Measurements from ENCODE around the gene MPC2.
"Not testable (repeated sequence)": the region's sequence is repeated elsewhere in the genome, so short reads cannot be mapped to it uniquely, and the experiment has no call there.

Gene MPC2

GRCh38 chr1:167935216-167936067, 1.4 kb downstream of the MPC2 start:
- peak in 1 of 3 donors; percentile 8 for DNase-seq (ENCODE audit: low read depth in 3 of 3, low spot score in 1 of 3)

DNA sequence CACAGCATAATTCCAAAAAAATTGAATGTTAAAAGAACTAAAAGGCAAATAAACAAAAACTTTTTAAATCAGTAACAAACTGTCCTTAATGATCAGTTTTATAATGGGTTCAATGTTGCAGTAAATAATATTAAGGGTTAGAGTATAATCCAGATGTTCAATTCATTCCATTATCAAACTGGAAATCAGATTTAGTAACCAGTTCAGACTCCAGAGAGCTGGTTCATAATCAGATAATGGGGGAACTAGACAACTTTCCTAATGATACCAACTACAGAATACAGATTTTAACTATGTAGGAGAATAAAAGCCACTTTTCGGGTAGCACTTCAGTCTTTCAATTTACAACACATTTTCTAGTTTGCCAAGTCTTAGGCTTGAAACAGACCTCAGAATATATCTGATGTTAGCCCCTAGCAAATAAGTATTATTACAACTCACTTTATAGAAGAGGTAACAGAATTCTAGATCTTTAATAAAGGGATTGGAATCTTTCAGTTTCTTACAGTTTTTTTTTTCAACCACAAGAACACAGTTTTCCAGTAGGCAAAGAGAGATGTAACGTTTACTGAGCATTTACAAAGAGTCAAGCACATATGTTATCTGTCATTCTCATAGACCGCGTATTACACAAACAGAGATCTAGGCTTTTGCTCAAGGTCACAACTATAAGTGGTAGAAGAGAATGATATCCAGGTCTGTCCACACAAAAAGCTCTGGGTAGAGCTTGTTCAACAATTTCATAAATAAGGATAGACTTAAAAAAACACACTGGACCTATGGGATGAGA, 2.3 kb downstream of the MPC2 start:
- no peak for DNase-seq (ENCODE audit: low read depth in 3 of 3, low spot score in 1 of 3)

DNA sequence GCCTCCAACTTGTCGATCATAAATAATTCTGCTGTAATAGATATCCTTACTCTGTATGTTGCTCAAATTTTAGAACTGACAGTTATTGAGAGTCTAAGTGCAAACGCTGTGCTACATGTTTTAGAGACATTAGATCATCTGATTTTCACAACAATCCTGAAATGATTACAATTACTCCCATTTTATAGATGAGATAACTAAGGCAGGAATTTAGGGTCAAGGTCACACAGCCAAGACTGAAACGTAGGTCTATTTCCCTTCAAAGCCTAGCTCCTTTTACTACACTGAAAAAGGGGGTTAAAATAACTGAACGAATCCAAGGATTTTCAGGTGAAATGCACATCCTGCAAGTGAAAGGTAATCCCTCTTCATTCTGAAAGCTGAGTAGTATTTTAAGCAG, 3.1 kb downstream of the MPC2 start:
- no peak for DNase-seq (ENCODE audit: low read depth in 3 of 3, low spot score in 1 of 3)

DNA sequence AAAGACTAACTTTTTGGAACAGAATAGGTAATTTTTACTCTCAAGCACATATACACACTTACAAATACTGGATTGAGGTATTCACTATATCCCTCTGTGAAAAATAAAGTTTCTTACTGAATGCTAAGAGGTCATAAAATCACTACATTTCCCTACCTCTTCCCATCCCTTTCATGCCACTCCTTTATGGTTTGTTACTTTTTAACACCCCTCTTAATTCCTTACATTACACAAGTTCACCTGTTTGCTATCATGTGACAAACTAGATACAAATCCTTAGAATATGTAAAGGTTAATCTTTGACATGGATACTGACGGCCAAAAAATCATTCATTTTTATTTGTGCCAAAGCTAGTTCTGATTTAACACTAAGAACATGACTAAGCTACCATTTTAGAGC, 7.1 kb downstream of the MPC2 start:
- DNase-seq (ENCODE audit: low read depth in 3 of 3, low spot score in 1 of 3) = no peak

DNA sequence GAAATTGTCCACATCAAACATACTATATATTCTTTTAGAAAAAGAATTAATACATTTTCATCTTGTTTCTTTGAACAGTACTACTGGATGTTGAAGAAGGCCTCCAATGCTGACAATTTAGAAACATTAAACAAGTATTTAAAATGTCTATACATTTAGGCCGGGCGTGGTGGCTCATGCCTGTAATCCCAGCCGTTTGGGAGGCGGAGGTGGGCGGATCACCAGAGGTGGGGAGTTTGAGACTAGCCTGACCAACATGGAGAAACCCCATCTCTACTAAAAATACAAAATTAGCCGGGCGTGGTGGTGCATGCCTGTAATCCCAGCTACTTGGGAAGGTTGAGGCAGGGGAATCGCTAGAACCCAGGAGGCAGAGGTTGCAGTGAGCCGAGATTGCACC, 8.0 kb downstream of the MPC2 start:
- not testable (repeated sequence) for DNase-seq (ENCODE audit: low read depth in 3 of 3, low spot score in 1 of 3)

DNA sequence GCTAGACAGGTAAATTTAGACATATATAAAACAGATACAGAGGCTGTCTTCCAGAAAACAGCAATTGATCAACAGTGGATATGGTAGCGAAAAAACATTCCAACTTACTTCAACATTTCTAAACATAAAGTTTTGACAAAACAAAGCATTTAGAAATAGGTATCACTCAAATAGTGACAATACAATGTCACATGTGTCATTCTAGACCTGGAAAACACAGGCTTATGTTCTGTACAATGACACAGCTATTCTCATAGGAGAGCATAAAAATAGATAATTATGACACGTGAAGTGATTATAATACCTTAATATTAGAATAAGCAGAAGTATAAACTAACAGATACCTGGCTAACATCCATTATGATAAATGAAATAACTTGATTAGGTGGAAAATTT, 8.4 kb downstream of the MPC2 start:
- DNase-seq (ENCODE audit: low read depth in 3 of 3, low spot score in 1 of 3) = no peak

GRCh38 chr1:167927046-167927754, 9.7 kb downstream of the MPC2 start:
- no peak for DNase-seq (ENCODE audit: low read depth in 3 of 3, low spot score in 1 of 3)

DNA sequence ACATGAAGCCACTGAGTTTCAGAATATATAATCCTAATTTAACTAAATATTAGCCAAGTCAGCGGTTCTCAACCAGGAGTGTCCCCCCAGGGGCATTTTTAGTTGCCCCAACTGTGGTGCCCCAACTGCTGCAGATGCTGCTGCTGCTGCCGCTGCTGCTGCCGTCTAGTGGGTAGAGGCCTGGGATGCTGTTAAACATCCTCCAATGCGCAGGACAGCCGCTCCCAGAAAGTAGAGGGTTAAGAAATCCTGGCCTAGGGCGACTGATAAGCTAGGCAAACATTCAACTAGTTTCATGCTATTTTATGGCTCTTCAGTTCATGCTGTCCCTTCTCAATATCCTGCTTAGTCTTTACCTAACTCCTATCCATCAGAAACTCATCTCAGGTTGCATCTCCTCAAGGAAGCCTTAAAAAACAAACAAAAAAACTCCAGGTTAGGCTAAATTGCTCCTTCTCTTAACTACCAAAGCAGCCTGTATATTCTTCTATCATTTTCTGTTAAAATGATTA, 10.3 kb downstream of the MPC2 start:
- DNase-seq (ENCODE audit: low read depth in 3 of 3, low spot score in 1 of 3) = no peak

- no peak for DNase-seq (ENCODE audit: low read depth in 3 of 3, low spot score in 1 of 3)
Measured at GRCh38 chr1:167924543-167925231, 12.2 kb downstream of the MPC2 start.

GRCh38 chr1:167924102-167924501, 12.8 kb downstream of the MPC2 start:
- DNase-seq (ENCODE audit: low read depth in 3 of 3, low spot score in 1 of 3) = no peak

- DNase-seq (ENCODE audit: low read depth in 3 of 3, low spot score in 1 of 3) = no peak
Measured at GRCh38 chr1:167923324-167924056, 13.4 kb downstream of the MPC2 start.

GRCh38 chr1:167922611-167923074, 14.2 kb downstream of the MPC2 start:
- no peak for DNase-seq (ENCODE audit: low read depth in 3 of 3, low spot score in 1 of 3)

DNA sequence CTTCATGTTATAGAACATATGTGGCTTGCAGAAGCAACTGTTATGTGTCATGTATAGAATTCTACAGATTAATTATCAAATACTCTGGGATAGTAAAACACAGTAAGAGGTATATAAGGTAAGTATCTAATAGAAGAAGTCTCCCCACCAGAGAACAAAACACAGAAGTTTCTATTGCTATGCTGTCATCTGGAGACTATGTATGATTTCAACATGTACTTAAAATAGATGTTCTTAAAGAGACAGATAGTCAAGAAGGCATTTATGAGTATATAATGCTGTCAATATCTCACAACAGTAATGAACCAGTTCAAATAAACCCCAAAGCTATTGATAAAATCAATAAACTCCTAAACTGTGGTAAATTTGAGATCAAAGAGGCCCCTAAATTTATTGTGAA, 14.8 kb downstream of the MPC2 start:
- DNase-seq (ENCODE audit: low read depth in 3 of 3, low spot score in 1 of 3) = no peak

DNA sequence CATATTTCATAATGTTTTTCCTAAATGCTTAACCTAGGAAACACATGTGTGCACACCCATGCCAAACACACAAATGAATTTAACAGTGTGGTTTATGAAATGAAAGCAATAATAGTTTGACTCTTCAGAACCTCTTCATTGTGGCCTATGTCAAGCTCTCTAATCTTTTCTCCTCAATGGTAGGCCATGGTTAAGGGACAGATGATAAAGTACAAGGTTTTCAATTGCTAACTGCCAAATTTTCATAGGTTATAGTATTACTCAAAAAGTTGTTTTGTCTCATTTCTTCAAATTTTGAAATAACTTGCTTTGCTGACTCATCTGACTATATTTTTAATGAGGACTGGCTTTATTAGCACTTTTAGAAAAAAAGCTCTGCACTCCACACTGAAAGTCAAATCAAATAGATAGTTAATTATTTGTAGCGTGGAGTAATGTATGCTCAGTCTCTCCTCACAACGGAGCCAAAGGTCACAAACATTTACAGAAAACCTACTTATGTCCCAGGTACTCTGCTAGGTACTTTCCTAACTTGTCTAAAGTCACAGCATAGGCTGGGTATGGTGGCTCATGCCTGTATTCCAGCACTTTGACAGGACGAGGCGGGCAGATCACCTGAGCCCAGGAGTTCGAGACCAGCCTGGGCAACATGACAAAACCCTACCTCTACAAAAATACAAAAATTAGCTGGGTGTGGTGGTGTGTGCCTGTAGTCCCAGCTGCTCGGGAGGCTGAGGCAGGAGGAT, 19.9 kb downstream of the MPC2 start:
- no peak for DNase-seq (ENCODE audit: low read depth in 3 of 3, low spot score in 1 of 3)

- no peak for DNase-seq (ENCODE audit: low read depth in 3 of 3, low spot score in 1 of 3)
Measured at GRCh38 chr1:167915569-167915968, 21.3 kb downstream of the MPC2 start.

GRCh38 chr1:167913895-167914496, 22.9 kb downstream of the MPC2 start, which contains the start of gene ADCY10:
TSS of gene ADCY10 (minus strand) at chr1:167914134. CDS start at chr1:167905140, 8,994 bp downstream.
- no peak for DNase-seq (ENCODE audit: low read depth in 3 of 3, low spot score in 1 of 3)

DNA sequence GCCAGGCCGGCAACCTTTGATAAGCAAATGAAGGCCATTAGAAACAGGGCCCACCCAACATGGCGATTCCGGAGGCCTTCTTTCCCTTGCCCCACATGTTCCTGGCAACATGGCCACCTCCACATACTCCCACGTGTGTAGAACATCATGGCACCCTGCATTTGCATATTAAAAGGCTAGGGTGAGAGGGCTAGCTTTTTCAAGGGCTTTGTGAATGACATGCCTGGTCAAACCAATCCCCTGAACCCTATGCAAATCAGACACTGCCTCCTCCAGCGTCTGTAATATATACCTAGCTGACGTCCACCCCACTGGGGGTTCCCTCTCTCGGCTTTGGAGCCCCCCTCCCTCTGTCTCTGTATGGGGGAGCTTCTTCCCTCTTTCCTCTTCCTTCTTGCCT, 24.6 kb downstream of the MPC2 start:
- no peak for DNase-seq (ENCODE audit: low read depth in 3 of 3, low spot score in 1 of 3)

DNA sequence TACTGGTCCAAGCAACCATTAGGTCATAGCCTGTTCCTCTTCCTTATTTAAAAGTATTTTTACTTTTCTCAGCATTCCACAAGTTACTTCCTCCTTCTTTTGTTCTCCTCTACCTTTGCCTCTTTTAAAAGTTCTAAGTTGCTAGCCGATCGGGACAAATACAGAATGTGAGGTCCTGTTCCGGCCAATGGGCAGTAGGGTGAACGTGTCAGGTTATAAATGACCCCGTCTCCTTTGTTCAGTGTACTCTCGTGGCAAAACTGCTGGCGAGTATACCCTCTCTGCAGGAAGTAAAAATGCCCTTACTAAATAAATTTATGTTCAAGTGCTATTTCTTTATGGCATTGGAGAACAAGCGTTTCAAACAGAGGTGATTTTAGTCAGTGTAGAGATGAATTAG, 25.5 kb downstream of the MPC2 start:
- no peak for DNase-seq (ENCODE audit: low read depth in 3 of 3, low spot score in 1 of 3)

- no peak for DNase-seq (ENCODE audit: low read depth in 3 of 3, low spot score in 1 of 3)
Measured at GRCh38 chr1:167910530-167910929, 26.3 kb downstream of the MPC2 start.
